ENCODE measurements around the gene IQGAP2. TPM values are rescaled to one million over a fixed set of nuclear protein-coding genes. Genes with fewer than 3 reads are reported as not detected.

Gene IQGAP2
- polyA plus RNA-seq, 1 donor (not counting 4 experiments of a cell fraction or from before 2014, with no cell fraction given): 0.14 TPM

DNA sequence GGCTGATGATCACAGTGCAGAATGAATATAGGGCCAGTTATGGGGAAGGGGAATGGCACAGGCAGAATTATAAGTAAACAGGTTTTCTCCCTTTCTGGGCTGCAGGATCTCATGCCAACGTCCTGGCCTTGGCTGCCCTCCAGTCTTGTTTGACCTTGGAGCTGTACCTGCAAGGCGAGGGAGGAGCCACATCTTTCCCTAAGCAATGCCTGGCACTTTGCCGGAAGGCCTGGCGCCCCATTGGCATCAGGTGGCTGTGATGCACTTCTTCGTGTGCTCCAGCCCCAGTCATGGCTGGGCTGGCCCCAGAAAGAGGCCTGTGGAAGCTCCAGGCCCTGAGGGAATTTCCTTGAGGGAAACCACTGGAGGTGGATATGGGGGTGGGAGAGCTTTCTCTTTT lies 16.7 kb upstream of the IQGAP2 start:
- no peaks in the 10 kb centered on the region for H4K20me1 ChIP-seq (ENCODE audit: control insufficient read depth, extremely low read depth, insufficient read depth, low read length)
- no peaks in the 10 kb centered on the region for H3K9me3 ChIP-seq (ENCODE audit: control insufficient read depth, low read depth, low read length)
- H3K9me1 ChIP-seq (ENCODE audit: control insufficient read depth, extremely low read depth, insufficient read depth, low read length): no peaks in the 10 kb centered on the region
- DNase-seq (ENCODE audit: low read depth, low spot score) (no peak), FAIRE-seq (no peak)
- H3K27me3 ChIP-seq (ENCODE audit: control insufficient read depth, extremely low read depth, insufficient read depth, low read length): no peaks in the 10 kb centered on the region
- no peak overlapping the region for H3K4me2 ChIP-seq (ENCODE audit: control insufficient read depth, extremely low read depth, insufficient read depth, low read depth, low read length)
- no peaks in the 10 kb centered on the region for H3K79me2 ChIP-seq (ENCODE audit: control insufficient read depth, insufficient read depth, low read length)
- TF ChIP-seq, protein P1, sequence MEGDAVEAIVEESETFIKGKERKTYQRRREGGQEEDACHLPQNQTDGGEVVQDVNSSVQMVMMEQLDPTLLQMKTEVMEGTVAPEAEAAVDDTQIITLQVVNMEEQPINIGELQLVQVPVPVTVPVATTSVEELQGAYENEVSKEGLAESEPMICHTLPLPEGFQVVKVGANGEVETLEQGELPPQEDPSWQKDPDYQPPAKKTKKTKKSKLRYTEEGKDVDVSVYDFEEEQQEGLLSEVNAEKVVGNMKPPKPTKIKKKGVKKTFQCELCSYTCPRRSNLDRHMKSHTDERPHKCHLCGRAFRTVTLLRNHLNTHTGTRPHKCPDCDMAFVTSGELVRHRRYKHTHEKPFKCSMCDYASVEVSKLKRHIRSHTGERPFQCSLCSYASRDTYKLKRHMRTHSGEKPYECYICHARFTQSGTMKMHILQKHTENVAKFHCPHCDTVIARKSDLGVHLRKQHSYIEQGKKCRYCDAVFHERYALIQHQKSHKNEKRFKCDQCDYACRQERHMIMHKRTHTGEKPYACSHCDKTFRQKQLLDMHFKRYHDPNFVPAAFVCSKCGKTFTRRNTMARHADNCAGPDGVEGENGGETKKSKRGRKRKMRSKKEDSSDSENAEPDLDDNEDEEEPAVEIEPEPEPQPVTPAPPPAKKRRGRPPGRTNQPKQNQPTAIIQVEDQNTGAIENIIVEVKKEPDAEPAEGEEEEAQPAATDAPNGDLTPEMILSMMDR (optimal IDR thresholded peaks at IDR 0.05 in 1 of 3, IDR thresholded peaks at IDR 0.05 in 1 of 3, conservative IDR thresholded peaks at IDR 0.05 in 1 of 3; ENCODE audit: extremely low read depth in 1 of 3, insufficient read depth in 2 of 3, low read length in 3 of 3): no peak
- TF ChIP-seq EZH2 (IDR thresholded peaks at IDR 0.05; ENCODE audit: low read length): no peak
- no peak overlapping the region for H3K9ac ChIP-seq (ENCODE audit: control insufficient read depth, extremely low read depth, insufficient read depth, low read length)
- H3K27ac ChIP-seq (ENCODE audit: control insufficient read depth, insufficient read depth, low read length): no peak overlapping the region
- no peak overlapping the region for H3K4me3 ChIP-seq (ENCODE audit: control insufficient read depth in 2 of 3, extremely low read depth in 1 of 3, insufficient read depth in 2 of 3, low read depth in 1 of 3, low read length in 3 of 3)
- dilution Hi-C loops (cut with MboI; ENCODE audit: extremely low pct_ligation_motif_present, low sequenced_read_pairs): no loop called here
- H2AFZ ChIP-seq (ENCODE audit: control insufficient read depth, low read length): no peak overlapping the region
- H3K4me1 ChIP-seq (ENCODE audit: control insufficient read depth, extremely low read depth, insufficient read depth, low read length): no peaks in the 10 kb centered on the region
- no peaks in the 10 kb centered on the region for H3K36me3 ChIP-seq (ENCODE audit: control insufficient read depth in 2 of 2, extremely low read depth in 1 of 2, insufficient read depth in 2 of 2, low read length in 2 of 2)

DNA sequence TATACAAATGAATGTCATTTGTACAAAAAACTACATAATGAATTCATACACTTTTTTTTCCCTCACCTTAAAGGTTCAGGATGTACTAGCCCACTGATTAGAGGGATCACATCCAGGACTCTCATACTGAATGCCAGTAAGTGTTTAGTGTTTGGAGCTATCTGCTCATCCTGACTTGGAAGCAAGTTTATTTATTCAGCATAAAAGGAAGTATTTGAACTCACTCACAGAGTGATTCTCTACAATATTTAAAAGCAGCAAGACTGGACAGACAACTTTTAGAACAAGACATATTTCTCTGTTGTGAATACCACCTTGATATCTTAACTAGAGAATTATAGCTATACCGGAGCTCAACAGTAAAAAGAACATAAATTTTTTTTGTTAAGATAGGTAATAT lies 14.8 kb upstream of the IQGAP2 start:
- Histone ChIP-seq H3K9me3 (ENCODE audit: control insufficient read depth, low read depth, low read length) (no peaks in the 10 kb centered on the region), H3K9me1 (ENCODE audit: control insufficient read depth, extremely low read depth, insufficient read depth, low read length) (no peaks in the 10 kb centered on the region), H3K79me2 (ENCODE audit: control insufficient read depth, insufficient read depth, low read length) (no peaks in the 10 kb centered on the region), H3K27ac (ENCODE audit: control insufficient read depth, insufficient read depth, low read length) (no peak overlapping the region), H3K4me3 (ENCODE audit: control insufficient read depth in 2 of 3, extremely low read depth in 1 of 3, insufficient read depth in 2 of 3, low read depth in 1 of 3, low read length in 3 of 3) (no peak overlapping the region), H3K27me3 (ENCODE audit: control insufficient read depth, extremely low read depth, insufficient read depth, low read length) (no peaks in the 10 kb centered on the region), H3K4me2 (ENCODE audit: control insufficient read depth, extremely low read depth, insufficient read depth, low read depth, low read length) (no peak overlapping the region), H4K20me1 (ENCODE audit: control insufficient read depth, extremely low read depth, insufficient read depth, low read length) (no peaks in the 10 kb centered on the region), H3K36me3 (ENCODE audit: control insufficient read depth in 2 of 2, extremely low read depth in 1 of 2, insufficient read depth in 2 of 2, low read length in 2 of 2) (no peaks in the 10 kb centered on the region), H3K4me1 (ENCODE audit: control insufficient read depth, extremely low read depth, insufficient read depth, low read length) (no peaks in the 10 kb centered on the region), H3K9ac (ENCODE audit: control insufficient read depth, extremely low read depth, insufficient read depth, low read length) (no peak overlapping the region), H2AFZ (ENCODE audit: control insufficient read depth, low read length) (no peak overlapping the region)
- TF ChIP-seq, protein P1 (optimal IDR thresholded peaks at IDR 0.05 in 1 of 3, IDR thresholded peaks at IDR 0.05 in 1 of 3, conservative IDR thresholded peaks at IDR 0.05 in 1 of 3; ENCODE audit: extremely low read depth in 1 of 3, insufficient read depth in 2 of 3, low read length in 3 of 3): no peak
- no peak for TF ChIP-seq EZH2 (IDR thresholded peaks at IDR 0.05; ENCODE audit: low read length)
- DNase-seq (ENCODE audit: low read depth, low spot score) (no peak), FAIRE-seq (no peak)
- dilution Hi-C loops (cut with MboI; ENCODE audit: extremely low pct_ligation_motif_present, low sequenced_read_pairs): no loop called here

Data from keratinocyte (primary cell).